Astrocyte of the hippocampus (primary cell): ENCODE measurements around the gene NME8.

ENCODE experiments used
- DNase-seq: peaks from one replicate; pipeline ENCODE4 v3.0.0; 2011; ENCODE audit warnings: low read depth, low spot score

Gene NME8

DNA sequence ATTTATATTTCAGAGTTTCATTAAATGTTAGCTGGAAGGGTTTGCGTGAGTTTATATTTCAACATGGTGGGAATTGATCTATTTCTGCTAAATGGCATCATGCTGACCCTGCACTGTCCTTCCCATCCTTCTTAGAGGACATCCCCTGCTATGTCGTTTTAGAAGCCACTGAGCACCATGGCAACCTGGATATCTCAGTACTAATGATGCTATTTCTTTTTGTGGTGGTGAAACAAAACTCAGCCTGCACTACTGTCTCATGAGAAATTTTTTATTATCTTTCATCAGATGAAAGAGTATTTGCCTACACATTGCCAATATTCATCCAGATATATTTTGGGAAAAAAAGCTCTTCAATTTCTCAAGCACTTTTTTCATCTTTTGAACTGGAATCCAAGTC lies 84.1 kb downstream of the NME8 start:
- DNase-seq: no peak

DNA sequence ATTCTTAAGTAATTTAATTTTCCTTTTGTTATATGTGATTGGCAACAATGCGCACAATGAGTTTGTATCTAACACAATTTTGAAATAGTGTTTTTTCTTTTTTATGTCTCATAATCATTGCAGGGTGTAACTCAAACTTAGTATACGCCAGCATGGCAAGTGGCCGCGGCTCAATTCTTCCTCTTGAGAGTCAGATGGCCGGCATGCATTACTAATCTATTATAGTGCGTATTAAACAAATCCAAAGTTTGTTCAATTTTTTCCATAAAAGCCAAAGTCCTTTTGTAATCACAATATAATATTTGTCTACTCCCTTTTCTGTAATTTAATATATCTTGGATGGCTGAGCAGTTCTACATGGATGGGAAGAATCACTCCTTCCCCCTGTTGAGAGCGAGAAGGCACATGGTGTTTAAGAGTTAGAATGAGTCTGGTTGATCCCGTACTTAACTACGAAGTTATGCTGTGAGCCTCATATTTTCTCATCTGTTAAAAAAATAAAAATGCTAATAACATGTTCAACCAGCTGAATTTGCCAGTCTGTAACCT lies 84.7 kb downstream of the NME8 start:
- DNase-seq: no peak

DNA sequence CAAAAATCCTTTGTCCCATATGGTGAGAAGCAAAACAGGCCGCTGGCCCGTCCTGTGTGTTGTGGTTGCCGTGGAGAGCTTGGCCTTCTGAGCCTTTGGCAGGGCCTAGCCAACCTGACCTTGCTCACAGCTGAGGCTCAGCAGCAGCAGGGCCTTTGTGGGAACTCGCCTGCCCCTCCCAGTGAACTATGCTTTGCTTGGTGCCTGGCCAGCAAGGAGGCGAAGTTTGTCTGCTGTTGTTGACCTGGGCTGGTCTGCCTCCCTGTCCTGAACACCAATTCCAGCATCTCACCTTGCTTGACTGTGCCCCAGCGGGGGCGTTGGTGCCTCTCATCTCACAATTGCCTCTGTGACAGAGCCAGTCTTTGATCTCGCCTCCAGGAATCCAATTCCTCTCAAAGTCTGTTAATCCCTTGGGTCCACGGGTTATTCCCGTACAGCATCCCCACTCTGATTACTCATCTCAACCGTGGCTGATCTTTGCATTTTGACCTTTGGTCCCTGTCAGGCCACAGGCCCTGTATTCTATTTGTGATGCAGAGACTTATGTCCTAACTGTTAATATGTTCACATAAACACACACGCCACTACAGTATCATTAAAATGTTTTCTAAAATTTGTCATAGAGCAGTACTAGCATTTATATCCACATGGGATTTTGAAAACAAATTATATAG lies 94.7 kb downstream of the NME8 start:
- peak; percentile 78 for DNase-seq

DNA sequence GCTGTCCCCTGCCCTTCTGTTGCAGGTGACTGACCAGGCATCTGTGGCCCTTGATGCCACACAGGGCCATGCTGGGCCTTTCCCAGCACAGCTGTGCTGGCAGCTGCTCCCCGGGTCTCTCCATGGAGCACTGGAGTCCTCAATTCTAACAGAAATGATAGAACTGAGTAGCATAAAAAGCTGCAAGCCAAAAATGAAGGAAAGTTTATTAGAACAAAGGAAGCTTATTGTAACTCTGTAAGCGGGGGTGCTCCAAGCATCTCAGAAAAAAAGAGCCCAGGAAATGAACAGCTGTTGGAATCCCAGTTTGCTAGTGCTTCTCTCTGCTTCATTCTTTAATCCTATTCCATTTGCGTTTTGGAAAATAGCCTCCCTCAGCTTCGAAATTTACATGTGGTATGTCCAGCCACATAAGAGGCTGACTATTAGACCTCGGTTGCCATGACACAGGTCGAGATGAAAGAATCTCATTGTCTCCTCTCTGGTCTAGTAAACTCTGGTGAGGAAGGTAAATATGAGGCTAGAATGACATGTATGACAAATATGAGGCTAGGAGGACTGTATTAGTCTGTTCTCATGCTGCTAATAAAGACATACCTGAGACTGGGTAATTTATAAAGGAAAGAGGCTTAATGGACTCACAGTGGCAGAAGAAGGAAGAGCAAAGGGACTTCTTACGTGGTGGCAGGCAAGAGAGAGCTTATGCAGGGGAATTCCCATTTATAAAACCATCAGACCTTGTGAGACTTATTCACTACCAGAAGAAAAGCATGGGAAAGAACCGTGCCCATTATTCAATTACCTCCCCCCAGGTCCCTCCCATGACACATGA lies 95.7 kb downstream of the NME8 start:
- DNase-seq: peak; percentile 29

GRCh38 chr7:37944737-37945054 lies 96.3 kb downstream of the NME8 start:
- DNase-seq: no peak

DNA sequence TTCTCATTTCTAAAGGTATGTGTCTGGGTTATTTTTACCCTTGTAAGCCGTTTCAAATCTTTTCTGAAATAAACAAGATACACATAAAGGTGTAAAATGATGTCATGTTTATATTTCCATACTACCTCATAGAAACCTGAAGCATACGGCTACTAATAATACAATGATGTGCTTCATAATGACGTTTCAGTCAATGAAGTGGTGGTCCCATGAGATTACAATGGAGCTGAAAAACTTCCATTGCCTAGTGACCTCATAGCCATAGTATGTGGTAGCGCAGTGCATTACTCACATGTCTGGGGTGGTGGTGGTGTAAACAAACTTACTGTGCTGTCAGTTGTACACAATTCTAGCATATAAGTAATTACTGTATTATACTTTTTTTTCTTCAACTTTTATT lies 96.9 kb downstream of the NME8 start:
- peak; percentile 80 for DNase-seq

DNA sequence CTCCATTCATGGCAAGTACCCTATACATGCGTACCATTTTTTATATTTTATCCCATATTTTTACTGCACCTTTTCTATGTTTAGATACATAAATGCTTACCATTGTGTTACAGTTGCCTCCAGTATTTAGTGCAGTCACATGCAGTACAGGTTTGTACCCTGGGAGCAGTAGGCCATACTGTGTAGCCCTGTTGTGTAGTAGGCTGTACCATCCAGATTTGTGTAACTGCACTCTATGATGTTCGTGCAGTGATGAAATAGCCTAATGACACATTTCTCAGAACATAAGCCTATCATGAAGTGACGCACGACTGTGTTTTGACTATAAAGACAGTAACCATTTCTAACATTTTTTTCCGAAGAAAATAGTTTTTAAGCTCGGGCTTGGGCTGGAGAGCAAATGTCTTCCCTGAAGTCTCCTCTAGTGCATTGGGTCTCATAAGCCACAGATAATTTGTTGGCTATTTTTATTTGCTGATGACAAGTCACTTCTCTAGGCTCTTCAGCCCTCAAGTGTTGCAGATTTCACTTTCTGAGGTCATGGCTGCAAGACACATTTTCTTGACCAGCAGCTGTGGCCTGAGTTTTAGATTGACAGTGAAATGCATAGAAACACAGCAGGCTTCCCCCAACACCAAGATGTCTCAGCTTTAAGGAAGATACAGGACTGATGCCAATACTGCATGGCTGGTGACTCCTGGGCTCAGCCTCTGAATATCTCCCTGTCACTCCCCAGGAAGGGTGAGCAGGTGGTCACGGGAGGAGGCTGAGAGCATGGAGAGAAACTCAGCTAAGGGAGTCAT lies 98.9 kb downstream of the NME8 start:
- DNase-seq: no peak

- no peak for DNase-seq
Observed at GRCh38 chr7:37947941-37948210, 99.5 kb downstream of the NME8 start.
